Measurements from ENCODE around the gene FRAT2.
"Not testable (repeated sequence)": the region's sequence is repeated elsewhere in the genome, so short reads cannot be mapped to it uniquely, and the experiment has no call there.

Gene FRAT2

DNA sequence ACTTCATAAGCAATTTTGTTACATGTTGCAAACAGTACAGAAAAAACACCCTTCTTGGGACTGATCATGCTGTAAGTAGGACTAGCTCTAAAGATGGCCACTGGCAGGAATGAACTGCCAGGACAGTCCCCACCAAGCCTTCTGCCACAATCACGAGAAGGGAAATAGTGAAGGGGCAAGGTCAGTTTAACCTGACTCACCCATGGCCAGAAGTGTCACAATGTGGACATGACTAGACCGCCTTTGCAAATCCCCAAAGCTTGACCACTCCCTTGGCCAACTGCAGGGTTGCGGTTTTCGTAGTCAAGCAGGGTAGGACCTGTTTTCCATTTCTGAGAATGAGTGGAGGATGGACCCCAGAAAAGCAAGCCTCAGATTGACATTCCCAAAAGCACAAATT, 19.4 kb upstream of the FRAT2 start:
- FAIRE-seq (no peak), DNase-seq (ENCODE audit: insufficient read length) (no peak)
- TF ChIP-seq POLR2A (IDR thresholded peaks at IDR 0.05; ENCODE audit: low read depth, low read length) (no peak), POLR2AphosphoS5 (IDR thresholded peaks at IDR 0.05; ENCODE audit: low read depth, low read length) (no peak), TAF1 (IDR thresholded peaks at IDR 0.05; ENCODE audit: borderline replicate concordance, low read depth, low read length) (no peak)

DNA sequence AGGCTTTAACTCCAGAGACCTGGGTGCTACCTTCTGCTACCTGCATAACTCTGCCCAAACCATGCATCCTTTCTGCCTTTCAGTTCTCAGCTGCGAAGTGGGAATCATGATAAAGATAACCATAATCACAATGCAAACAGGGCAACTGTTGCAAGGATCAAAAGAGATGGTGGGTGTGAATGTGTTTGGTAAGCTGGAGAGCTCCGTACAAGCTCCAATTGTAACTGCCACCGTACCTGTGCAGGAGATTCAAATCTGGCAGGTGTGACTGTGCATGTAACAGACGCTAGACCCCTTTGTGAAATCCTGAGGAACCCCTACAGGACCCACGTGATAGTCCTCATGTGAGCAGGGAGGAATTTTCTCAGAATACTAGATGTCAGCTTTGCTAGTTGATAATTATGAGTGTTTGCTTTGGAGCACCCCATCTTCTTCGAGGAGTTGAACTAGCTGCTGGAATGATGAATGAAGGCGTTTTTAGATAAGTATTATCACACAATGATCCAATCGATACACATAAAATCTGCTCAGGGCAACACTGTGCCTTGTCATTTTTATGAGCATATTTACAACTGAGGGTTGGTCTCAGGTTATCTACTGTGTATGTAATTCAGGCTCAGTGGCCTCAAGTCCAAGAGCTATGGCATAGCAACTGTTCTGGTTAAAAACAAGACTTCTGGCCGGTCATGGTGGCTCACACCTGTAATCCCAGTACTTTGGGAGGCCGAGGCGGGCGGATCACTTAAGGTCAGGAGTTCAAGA, 15.4 kb upstream of the FRAT2 start:
- no peak for FAIRE-seq
- DNase-seq (ENCODE audit: insufficient read length) = no peak
- TF ChIP-seq POLR2AphosphoS5 (IDR thresholded peaks at IDR 0.05; ENCODE audit: low read depth, low read length) = no peak

DNA sequence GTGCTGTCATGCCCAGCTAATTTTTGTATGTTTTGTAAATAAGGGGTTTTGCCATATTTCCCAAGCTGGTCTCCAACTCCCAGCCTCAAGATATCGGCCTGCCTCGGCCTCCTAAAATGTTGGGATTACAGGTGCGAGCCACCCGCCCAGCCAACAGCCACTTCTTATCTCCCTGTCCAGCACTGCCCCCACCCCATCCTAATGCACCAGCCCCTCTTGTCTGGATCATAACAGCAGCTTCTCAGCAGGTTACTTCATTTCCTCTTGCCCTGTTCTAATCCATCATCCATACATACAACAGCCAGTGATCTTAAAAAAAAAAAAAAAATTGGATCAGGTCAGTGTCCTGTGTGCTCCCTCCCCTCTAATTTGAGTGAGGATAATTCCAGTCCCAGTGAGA, 12.8 kb upstream of the FRAT2 start:
- no peak for DNase-seq (ENCODE audit: insufficient read length)
- TF ChIP-seq POLR2A (IDR thresholded peaks at IDR 0.05; ENCODE audit: low read depth, low read length) (no peak), POLR2AphosphoS5 (IDR thresholded peaks at IDR 0.05; ENCODE audit: low read depth, low read length) (no peak), TAF1 (IDR thresholded peaks at IDR 0.05; ENCODE audit: borderline replicate concordance, low read depth, low read length) (no peak)
- no peak for FAIRE-seq

DNA sequence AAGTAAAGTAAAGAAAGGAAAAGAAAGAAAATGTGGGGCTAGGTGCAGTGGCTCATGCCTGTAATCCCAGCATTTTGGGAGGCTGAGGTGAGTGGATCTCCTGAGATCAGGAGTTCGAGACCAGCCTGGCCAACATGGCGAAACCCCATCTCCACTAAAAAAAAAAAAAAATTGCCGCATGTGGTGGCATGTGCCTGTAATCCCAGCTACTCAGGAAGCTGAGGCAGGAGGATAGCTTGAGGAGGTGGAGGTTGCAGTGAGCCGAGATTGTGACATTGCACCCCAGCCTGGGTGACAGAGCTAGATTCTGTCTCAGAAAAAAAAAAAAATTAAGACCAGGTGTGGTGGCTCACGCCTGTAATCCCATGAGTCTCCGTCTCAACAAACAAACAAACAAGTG, 9.1 kb upstream of the FRAT2 start:
- not testable (repeated sequence) for DNase-seq (ENCODE audit: insufficient read length); FAIRE-seq

DNA sequence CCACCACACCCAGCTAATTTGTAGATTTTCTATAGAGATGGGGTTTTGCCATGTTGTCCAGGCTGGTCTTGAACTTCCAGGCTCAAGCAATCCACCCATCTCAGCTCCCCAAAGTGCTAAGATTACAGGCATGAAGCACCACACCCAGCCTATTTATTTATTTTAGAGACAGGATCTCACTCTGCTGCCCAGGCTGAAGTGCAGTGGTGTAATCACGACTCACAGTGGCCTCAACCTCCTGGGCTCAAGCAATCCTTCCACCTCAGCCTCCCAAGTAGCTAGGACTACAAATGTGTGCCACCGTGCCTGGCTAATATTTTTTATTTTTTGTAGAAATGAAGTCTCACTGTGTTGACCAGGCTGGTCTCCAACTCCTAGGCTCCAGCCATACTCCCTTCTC, 6.9 kb upstream of the FRAT2 start:
- no peak for FAIRE-seq
- DNase-seq (ENCODE audit: insufficient read length) = no peak
- no peak for TF ChIP-seq TAF1 (IDR thresholded peaks at IDR 0.05; ENCODE audit: borderline replicate concordance, low read depth, low read length)
- TF ChIP-seq POLR2A (IDR thresholded peaks at IDR 0.05; ENCODE audit: low read depth, low read length) = no peak
- no peak for TF ChIP-seq POLR2AphosphoS5 (IDR thresholded peaks at IDR 0.05; ENCODE audit: low read depth, low read length)

DNA sequence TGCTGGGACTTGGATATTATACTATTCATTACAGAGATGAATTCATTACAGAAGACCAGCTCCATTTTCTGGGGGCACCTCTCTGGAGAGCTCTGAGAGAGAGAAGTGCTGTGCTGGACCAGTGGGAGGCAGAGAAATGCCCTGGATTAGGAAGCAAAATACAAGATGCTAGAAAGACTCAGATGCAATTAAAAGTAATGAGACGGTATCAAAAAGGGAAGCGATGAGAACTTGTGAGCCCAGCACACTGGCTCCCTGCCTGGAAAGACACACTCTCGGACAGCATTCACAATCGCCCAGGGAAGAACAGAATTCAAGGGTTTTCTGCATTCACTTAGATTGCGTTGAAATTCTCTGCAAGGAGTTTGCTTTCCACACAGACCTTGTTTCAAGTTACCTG, 3.5 kb upstream of the FRAT2 start:
- FAIRE-seq (no peak), DNase-seq (ENCODE audit: insufficient read length) (no peak)
- TF ChIP-seq TAF1 (IDR thresholded peaks at IDR 0.05; ENCODE audit: borderline replicate concordance, low read depth, low read length) (no peak), POLR2AphosphoS5 (IDR thresholded peaks at IDR 0.05; ENCODE audit: low read depth, low read length) (no peak), POLR2A (IDR thresholded peaks at IDR 0.05; ENCODE audit: low read depth, low read length) (no peak)

DNA sequence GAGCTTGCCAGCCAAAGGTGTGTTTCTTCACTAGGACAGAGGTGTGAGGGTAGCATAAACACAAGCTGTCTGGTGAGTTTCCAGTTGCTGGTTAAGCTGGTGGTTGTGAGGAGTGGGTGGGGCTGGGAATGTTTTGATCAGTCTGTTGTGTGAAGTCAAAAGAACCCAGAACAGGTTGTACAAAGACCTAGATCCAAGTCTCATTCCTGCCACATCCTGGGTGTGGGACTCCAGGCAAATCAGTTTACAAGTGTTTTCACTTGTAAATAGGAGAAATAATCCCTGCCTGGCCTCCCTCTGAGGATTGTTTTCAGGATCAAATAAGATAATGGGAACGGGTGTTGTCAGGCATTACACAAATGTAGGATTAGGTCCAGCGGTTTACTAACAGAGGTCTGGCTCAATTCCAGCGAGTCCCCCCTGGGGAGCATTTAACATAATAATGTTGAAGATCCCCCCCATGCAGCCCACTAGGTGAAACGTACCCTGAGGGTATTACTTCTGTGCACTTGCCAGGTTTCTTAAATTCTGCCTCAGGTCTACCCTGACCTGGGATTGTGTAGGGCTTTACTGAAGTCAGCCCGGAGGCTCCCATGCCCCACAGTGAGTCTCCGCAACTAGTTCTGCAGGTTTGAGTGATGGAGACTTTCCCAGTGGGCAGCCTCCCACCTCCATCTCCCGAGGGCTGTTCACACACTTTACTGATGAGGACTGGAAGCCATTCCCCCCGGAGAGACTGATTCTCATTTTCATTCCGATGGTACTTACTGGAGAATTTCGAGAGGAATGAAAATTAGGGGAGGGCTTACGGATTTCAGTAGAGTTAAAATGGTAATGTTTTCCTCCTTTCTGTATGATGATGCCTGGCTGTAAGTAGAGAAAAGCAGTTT, 2.7 kb upstream of the FRAT2 start:
- FAIRE-seq (no peak), DNase-seq (ENCODE audit: insufficient read length) (no peak)
- TF ChIP-seq TAF1 (IDR thresholded peaks at IDR 0.05; ENCODE audit: borderline replicate concordance, low read depth, low read length) (no peak), POLR2AphosphoS5 (IDR thresholded peaks at IDR 0.05; ENCODE audit: low read depth, low read length) (no peak), POLR2A (IDR thresholded peaks at IDR 0.05; ENCODE audit: low read depth, low read length) (no peak)

DNA sequence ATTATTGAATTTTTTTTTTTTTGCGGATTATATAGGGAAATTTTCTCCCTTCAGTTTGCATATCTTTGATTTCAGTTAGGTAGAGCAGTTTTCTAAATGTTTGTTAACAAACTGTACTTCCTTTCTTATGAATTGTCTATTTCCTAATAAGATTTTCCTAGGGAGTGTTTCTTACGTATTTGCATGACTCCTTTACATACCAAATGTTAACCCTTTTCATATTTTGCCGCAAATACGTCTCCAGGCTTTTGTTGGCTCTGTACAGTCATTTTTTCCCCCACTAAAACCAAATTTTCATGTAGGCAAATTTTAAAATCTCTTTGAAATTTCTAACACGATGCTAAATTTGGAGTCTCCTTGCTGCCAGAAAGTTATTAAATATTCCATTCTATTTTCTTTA, 1.9 kb upstream of the FRAT2 start:
- no peak for DNase-seq (ENCODE audit: insufficient read length)
- FAIRE-seq = no peak
- TF ChIP-seq TAF1 (IDR thresholded peaks at IDR 0.05; ENCODE audit: borderline replicate concordance, low read depth, low read length) (no peak), POLR2A (IDR thresholded peaks at IDR 0.05; ENCODE audit: low read depth, low read length) (no peak), POLR2AphosphoS5 (IDR thresholded peaks at IDR 0.05; ENCODE audit: low read depth, low read length) (no peak)

DNA sequence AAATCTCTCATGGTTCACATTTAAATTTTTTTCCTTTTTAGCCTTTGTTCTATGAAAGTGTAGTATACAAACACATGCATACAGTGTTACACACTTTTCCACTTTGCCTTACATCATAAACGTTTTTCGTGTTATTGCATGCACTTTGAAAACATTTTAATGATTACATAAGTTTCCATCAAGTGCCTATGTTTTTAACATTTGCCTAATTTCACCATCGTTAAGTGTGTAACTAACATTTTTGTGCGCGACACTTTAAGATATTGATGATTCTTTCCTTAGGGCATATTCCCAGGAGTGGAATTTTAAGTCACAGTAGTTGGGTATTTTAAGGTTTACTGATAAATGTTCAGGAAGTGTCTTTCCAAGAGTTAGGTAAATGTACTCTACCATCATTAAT, 1.5 kb upstream of the FRAT2 start:
- DNase-seq (ENCODE audit: insufficient read length) = no peak
- no peak for TF ChIP-seq TAF1 (IDR thresholded peaks at IDR 0.05; ENCODE audit: borderline replicate concordance, low read depth, low read length)
- TF ChIP-seq POLR2AphosphoS5 (IDR thresholded peaks at IDR 0.05; ENCODE audit: low read depth, low read length) = no peak
- no peak for TF ChIP-seq POLR2A (IDR thresholded peaks at IDR 0.05; ENCODE audit: low read depth, low read length)
- FAIRE-seq = no peak

DNA sequence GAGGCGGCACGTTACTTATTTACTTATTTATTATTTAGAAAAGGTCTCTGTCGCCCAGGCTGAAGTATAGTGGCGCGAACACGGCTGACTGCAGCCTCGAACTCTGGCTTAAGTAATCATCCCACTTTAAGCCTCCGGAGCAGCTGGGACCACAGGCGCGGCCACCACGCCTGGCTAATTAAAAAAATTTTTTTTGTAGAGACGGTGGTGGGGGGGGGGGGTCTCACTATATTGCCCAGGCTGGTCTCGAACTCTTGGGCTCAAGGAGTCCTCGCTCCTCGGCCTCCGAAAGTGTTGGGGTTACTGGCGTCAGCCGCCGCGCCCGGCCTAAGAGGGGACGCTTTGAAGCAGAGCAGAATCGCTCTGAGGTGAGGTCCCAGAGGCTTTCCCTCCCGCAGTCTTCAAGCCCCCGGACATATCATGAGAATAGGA, 675 bp upstream of the FRAT2 start:
- TF ChIP-seq POLR2A (IDR thresholded peaks at IDR 0.05; ENCODE audit: low read depth, low read length) = no peak
- no peak for TF ChIP-seq TAF1 (IDR thresholded peaks at IDR 0.05; ENCODE audit: borderline replicate concordance, low read depth, low read length)
- no peak for TF ChIP-seq POLR2AphosphoS5 (IDR thresholded peaks at IDR 0.05; ENCODE audit: low read depth, low read length)
- no peak for DNase-seq (ENCODE audit: insufficient read length)
- FAIRE-seq = no peak

DNA sequence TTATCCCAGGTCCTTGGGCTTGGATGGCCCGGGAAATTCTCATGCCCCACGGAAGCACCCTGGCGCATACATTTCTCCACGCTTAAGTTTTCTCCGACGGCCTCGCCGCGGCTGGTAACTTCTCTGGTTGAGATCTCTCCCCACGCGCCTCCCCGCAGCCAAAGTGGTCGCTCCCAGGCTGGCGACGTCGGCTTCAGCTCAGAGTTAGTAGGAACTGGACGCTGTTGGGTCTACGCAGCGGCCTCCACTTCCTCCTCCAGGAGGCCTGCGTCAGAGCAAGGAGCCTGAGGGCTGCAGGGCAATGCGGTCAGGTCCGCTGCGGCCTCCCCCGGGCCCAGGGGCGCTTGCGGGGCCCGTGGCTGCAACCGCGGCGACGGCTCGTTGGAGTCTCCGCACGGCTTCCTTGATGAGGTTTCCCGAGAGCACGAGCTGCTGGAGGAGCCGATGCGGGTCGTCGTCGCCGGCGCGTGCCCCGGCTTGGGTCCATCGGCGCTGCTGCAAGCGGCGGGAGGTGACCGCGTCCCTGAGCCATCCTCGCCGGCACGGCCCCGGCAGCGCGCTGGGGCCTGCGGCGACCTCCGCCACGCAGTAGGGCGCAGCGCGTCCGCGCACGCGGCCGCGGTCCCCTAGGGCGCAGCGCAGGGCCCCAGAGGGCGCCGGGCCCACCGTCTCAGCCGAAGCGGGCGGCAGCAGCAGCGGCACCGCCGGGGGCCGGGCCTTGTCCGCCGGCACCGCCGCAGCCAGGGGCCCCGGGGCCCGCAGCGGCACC, 744 bp downstream of the FRAT2 start:
- TF ChIP-seq TAF1 (IDR thresholded peaks at IDR 0.05; ENCODE audit: borderline replicate concordance, low read depth, low read length) = no peak
- no peak for TF ChIP-seq POLR2A (IDR thresholded peaks at IDR 0.05; ENCODE audit: low read depth, low read length)
- TF ChIP-seq POLR2AphosphoS5 (IDR thresholded peaks at IDR 0.05; ENCODE audit: low read depth, low read length) = no peak
- DNase-seq (ENCODE audit: insufficient read length) (peak; percentile 46), FAIRE-seq (no peak)

DNA sequence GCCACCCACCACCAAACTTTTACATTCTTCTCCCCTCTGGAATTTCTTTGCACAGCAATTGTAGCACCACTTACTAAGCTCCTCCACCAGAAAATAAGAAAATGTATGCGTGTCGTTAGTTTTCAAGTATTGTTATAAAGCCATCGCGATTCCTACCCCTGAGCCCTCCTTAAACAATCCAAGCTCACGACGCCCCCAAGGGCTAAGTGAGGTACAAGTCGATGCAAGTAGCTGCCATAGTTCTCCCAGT, 1.3 kb downstream of the FRAT2 start:
- no peak for FAIRE-seq
- TF ChIP-seq POLR2AphosphoS5 (IDR thresholded peaks at IDR 0.05; ENCODE audit: low read depth, low read length) = no peak
- TF ChIP-seq POLR2A (IDR thresholded peaks at IDR 0.05; ENCODE audit: low read depth, low read length) = no peak
- TF ChIP-seq TAF1 (IDR thresholded peaks at IDR 0.05; ENCODE audit: borderline replicate concordance, low read depth, low read length) = no peak
- DNase-seq (ENCODE audit: insufficient read length) = no peak

Data from GM12892 (cell line).